ENCODE measurements around the gene SLC6A13.

DNA sequence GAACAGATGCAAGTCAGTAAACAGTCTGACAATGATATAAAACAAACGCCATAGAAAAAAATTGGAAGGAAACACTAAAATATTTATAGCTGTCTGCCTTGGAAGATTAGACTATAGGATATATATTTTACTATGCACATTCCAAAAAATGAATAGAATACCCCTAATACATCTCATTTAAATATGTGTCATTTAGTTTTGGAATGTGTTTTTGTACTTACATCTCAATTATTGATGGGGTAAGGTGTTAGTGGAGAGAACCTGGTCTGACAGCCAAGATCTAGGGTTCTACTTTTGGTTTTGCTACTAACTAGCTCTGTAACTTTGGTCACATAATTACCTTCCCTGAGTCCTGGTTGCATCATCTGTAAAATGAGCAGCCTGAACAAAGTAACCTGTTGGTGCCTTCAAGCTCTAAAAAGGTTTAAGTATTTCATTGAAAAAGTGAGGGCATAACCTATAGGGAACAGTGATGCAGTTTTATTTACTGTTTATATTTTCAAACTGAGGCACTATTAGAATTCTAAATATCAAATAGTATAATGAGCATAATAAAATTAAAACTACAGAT is 28.6 kb upstream of the SLC6A13 start:
- TF ChIP-seq, protein P1, sequence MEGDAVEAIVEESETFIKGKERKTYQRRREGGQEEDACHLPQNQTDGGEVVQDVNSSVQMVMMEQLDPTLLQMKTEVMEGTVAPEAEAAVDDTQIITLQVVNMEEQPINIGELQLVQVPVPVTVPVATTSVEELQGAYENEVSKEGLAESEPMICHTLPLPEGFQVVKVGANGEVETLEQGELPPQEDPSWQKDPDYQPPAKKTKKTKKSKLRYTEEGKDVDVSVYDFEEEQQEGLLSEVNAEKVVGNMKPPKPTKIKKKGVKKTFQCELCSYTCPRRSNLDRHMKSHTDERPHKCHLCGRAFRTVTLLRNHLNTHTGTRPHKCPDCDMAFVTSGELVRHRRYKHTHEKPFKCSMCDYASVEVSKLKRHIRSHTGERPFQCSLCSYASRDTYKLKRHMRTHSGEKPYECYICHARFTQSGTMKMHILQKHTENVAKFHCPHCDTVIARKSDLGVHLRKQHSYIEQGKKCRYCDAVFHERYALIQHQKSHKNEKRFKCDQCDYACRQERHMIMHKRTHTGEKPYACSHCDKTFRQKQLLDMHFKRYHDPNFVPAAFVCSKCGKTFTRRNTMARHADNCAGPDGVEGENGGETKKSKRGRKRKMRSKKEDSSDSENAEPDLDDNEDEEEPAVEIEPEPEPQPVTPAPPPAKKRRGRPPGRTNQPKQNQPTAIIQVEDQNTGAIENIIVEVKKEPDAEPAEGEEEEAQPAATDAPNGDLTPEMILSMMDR (IDR thresholded peaks at IDR 0.05 in 4 of 5, conservative IDR thresholded peaks at IDR 0.05 in 1 of 5): no peak
- TF ChIP-seq POLR2A (IDR thresholded peaks at IDR 0.05): no peak
